ENCODE measurements around the gene C7orf57. TPM values are rescaled to one million over a fixed set of nuclear protein-coding genes. Genes with fewer than 3 reads are reported as not detected.

The C7orf57 gene
- total and polyA plus RNA-seq, 2 experiments from 2014 or later: 0.42 to 2.1 TPM

- Mint-ChIP-seq H3K27me3 (ENCODE audit: insufficient read depth, low read depth, poor library complexity) (no peaks in the 10 kb centered on the region), H3K4me3 (no peak overlapping the region), H3K4me1 (no peaks in the 10 kb centered on the region), H3K36me3 (ENCODE audit: low read depth) (peaks cover 74% of the 10 kb centered on the region), H3K27ac (no peak overlapping the region), H3K9me3 (no peaks in the 10 kb centered on the region)
- H3K27ac ChIP-seq (ENCODE audit: low read depth): no peak overlapping the region
- H3K27me3 ChIP-seq (ENCODE audit: insufficient read depth): no peaks in the 10 kb centered on the region
- no peak overlapping the region for H2AFZ ChIP-seq
- DNase-seq (ENCODE audit: low spot score): no peak
- H3F3A ChIP-seq (replicated peaks; ENCODE audit: low read depth): no peaks in the 10 kb centered on the region
- no peak for TF ChIP-seq ZNF331 (CRISPR knock-in tag; IDR thresholded peaks at IDR 0.05; ENCODE audit: low read depth)
- no peak for TF ChIP-seq NANOG (IDR thresholded peaks at IDR 0.05; ENCODE audit: borderline replicate concordance)
- no peak for TF ChIP-seq ETS1 (IDR thresholded peaks at IDR 0.05)
- TF ChIP-seq JUNB (IDR thresholded peaks at IDR 0.05; ENCODE audit: unreplicated experiment): no peak
- no peak for TF ChIP-seq REST (IDR thresholded peaks at IDR 0.05; ENCODE audit: unreplicated experiment)
- TF ChIP-seq EZH2phosphoT487 (IDR thresholded peaks at IDR 0.05; ENCODE audit: unreplicated experiment): no peak
- TF ChIP-seq ZNF462 (CRISPR knock-in tag; IDR thresholded peaks at IDR 0.05): no peak
- TF ChIP-seq CREB1 (CRISPR knock-in tag; IDR thresholded peaks at IDR 0.05; ENCODE audit: low read depth): no peak
- no peak for TF ChIP-seq ZNF114 (CRISPR knock-in tag; IDR thresholded peaks at IDR 0.05)
- TF ChIP-seq STAT1 (IDR thresholded peaks at IDR 0.05; ENCODE audit: unreplicated experiment): no peak
- TF ChIP-seq EZH2 (IDR thresholded peaks at IDR 0.05; ENCODE audit: low read depth, unreplicated experiment): no peak
- no peak for TF ChIP-seq POLR2AphosphoS5 (IDR thresholded peaks at IDR 0.05; ENCODE audit: low read depth)
- no peak for TF ChIP-seq CTCF (conservative IDR thresholded peaks at IDR 0.05; ENCODE audit: low read depth in 2 of 2)
- no peak for ATAC-seq
- H3K4me1 ChIP-seq (ENCODE audit: insufficient read depth): no peaks in the 10 kb centered on the region
- H3K9me2 ChIP-seq (ENCODE audit: insufficient read depth): no peaks in the 10 kb centered on the region
- peaks cover 4% of the 10 kb centered on the region; the same call in 1 of the 2 replicates for H4K20me1 ChIP-seq (replicated peaks; ENCODE audit: insufficient read depth)
- no peak overlapping the region for H3K4me2 ChIP-seq
- no peak overlapping the region for H3K4me3 ChIP-seq
- H3K36me3 ChIP-seq (ENCODE audit: insufficient read depth): peaks cover 24% of the 10 kb centered on the region
- H3K79me2 ChIP-seq (replicated peaks; ENCODE audit: insufficient read depth): peaks cover 12% of the 10 kb centered on the region
These were observed 63.5 kb downstream of the C7orf57 start for GRCh38 chr7:48098846-48099245.
